ENCODE results near the gene INHBE. TPM values are rescaled to one million over a fixed set of nuclear protein-coding genes. Genes with fewer than 3 reads are reported as not detected.

The INHBE gene
- total RNA-seq, 1 donor: 3.3 TPM

- no peaks in the 10 kb centered on the region for H3K4me1 ChIP-seq (ENCODE audit: insufficient read depth, low read length)
- TF ChIP-seq CTCF (IDR thresholded peaks at IDR 0.05; ENCODE audit: extremely low read depth, low read depth, low read length): no peak
- H3K4me2 ChIP-seq (ENCODE audit: insufficient read depth, low read length): no peak overlapping the region
- peaks cover 65% of the 10 kb centered on the region for H3K27me3 ChIP-seq (ENCODE audit: insufficient read depth, low read length)
- H3K27ac ChIP-seq (ENCODE audit: low read depth, low read length): no peak overlapping the region
- peak; percentile 81 for DNase-seq (ENCODE audit: insufficient read length, low spot score, missing footprints)
- no peak overlapping the region for H3K4me3 ChIP-seq (ENCODE audit: insufficient read depth, low read length)
- no peaks in the 10 kb centered on the region for H3K79me2 ChIP-seq (ENCODE audit: insufficient read depth, low read length)
- H4K20me1 ChIP-seq (ENCODE audit: insufficient read depth, low read length): no peaks in the 10 kb centered on the region
- no peaks in the 10 kb centered on the region for H3K36me3 ChIP-seq (ENCODE audit: insufficient read depth, low read length)
- no peaks in the 10 kb centered on the region for H3K9me3 ChIP-seq (ENCODE audit: low read depth, low read length)
- H2AFZ ChIP-seq (ENCODE audit: low read length): no peak overlapping the region
Observed at GRCh38 chr12:57470286-57470969, 15.3 kb downstream of the INHBE start.

GRCh38 chr12:57470970-57471656 lies 16.0 kb downstream of the INHBE start:
- Histone ChIP-seq H3K4me2 (ENCODE audit: insufficient read depth, low read length) (no peak overlapping the region), H4K20me1 (ENCODE audit: insufficient read depth, low read length) (no peaks in the 10 kb centered on the region), H3K36me3 (ENCODE audit: insufficient read depth, low read length) (no peaks in the 10 kb centered on the region), H3K9me3 (ENCODE audit: low read depth, low read length) (no peaks in the 10 kb centered on the region), H3K27me3 (ENCODE audit: insufficient read depth, low read length) (peaks cover 68% of the 10 kb centered on the region), H3K4me1 (ENCODE audit: insufficient read depth, low read length) (no peaks in the 10 kb centered on the region), H3K4me3 (ENCODE audit: insufficient read depth, low read length) (no peak overlapping the region), H2AFZ (ENCODE audit: low read length) (no peak overlapping the region), H3K79me2 (ENCODE audit: insufficient read depth, low read length) (no peaks in the 10 kb centered on the region), H3K27ac (ENCODE audit: low read depth, low read length) (no peak overlapping the region)
- peak; percentile 79 for DNase-seq (ENCODE audit: insufficient read length, low spot score, missing footprints)
- no peak for TF ChIP-seq CTCF (IDR thresholded peaks at IDR 0.05; ENCODE audit: extremely low read depth, low read depth, low read length)

GRCh38 chr12:57471661-57472060 lies 16.6 kb downstream of the INHBE start:
- Histone ChIP-seq H4K20me1 (ENCODE audit: insufficient read depth, low read length) (no peaks in the 10 kb centered on the region), H3K27ac (ENCODE audit: low read depth, low read length) (no peak overlapping the region), H3K9me3 (ENCODE audit: low read depth, low read length) (no peaks in the 10 kb centered on the region), H2AFZ (ENCODE audit: low read length) (no peak overlapping the region), H3K36me3 (ENCODE audit: insufficient read depth, low read length) (no peaks in the 10 kb centered on the region), H3K4me2 (ENCODE audit: insufficient read depth, low read length) (no peak overlapping the region), H3K4me3 (ENCODE audit: insufficient read depth, low read length) (no peak overlapping the region), H3K4me1 (ENCODE audit: insufficient read depth, low read length) (no peaks in the 10 kb centered on the region), H3K79me2 (ENCODE audit: insufficient read depth, low read length) (no peaks in the 10 kb centered on the region), H3K27me3 (ENCODE audit: insufficient read depth, low read length) (peaks cover 73% of the 10 kb centered on the region)
- TF ChIP-seq CTCF (IDR thresholded peaks at IDR 0.05; ENCODE audit: extremely low read depth, low read depth, low read length): no peak
- DNase-seq (ENCODE audit: insufficient read length, low spot score, missing footprints): no peak

GRCh38 chr12:57472391-57472790 lies 17.3 kb downstream of the INHBE start:
- Histone ChIP-seq H3K27ac (ENCODE audit: low read depth, low read length) (no peak overlapping the region), H3K4me3 (ENCODE audit: insufficient read depth, low read length) (no peak overlapping the region), H2AFZ (ENCODE audit: low read length) (no peak overlapping the region), H3K9me3 (ENCODE audit: low read depth, low read length) (no peaks in the 10 kb centered on the region), H3K4me2 (ENCODE audit: insufficient read depth, low read length) (no peak overlapping the region), H3K36me3 (ENCODE audit: insufficient read depth, low read length) (no peaks in the 10 kb centered on the region), H4K20me1 (ENCODE audit: insufficient read depth, low read length) (no peaks in the 10 kb centered on the region), H3K27me3 (ENCODE audit: insufficient read depth, low read length) (peaks cover 77% of the 10 kb centered on the region), H3K4me1 (ENCODE audit: insufficient read depth, low read length) (no peaks in the 10 kb centered on the region), H3K79me2 (ENCODE audit: insufficient read depth, low read length) (no peaks in the 10 kb centered on the region)
- no peak for DNase-seq (ENCODE audit: insufficient read length, low spot score, missing footprints)
- no peak for TF ChIP-seq CTCF (IDR thresholded peaks at IDR 0.05; ENCODE audit: extremely low read depth, low read depth, low read length)
